NCI-H2227 treated with DMSO at 0.1 percent for 48 hours (cell line): Measurements from ENCODE around the gene CELF2.

Experiments used
- DNase-seq: peaks from one replicate; lab custom pipeline; 2025; lab: John Stamatoyannopoulos, UW

The CELF2 gene

DNA sequence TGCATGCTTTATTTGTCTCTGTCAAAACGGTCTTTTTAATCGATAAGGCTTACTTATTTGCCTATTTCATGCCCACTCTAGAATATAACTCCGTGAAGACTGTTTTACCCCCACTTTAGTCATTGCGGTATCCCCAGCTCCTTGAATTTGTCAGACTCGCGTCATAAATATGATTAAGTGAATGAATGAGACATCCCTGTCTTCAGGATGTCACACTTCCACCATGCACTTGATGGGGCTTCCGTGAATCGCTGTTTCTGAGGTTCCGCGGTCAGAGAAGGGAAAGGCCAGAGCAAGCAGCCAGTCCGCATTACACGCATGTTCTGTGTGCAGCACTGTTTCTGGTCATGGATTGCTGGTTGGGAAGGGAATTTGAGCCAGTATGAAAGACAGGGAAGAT is 138.8 kb downstream of the CELF2 start:
- DNase-seq, result no peak

DNA sequence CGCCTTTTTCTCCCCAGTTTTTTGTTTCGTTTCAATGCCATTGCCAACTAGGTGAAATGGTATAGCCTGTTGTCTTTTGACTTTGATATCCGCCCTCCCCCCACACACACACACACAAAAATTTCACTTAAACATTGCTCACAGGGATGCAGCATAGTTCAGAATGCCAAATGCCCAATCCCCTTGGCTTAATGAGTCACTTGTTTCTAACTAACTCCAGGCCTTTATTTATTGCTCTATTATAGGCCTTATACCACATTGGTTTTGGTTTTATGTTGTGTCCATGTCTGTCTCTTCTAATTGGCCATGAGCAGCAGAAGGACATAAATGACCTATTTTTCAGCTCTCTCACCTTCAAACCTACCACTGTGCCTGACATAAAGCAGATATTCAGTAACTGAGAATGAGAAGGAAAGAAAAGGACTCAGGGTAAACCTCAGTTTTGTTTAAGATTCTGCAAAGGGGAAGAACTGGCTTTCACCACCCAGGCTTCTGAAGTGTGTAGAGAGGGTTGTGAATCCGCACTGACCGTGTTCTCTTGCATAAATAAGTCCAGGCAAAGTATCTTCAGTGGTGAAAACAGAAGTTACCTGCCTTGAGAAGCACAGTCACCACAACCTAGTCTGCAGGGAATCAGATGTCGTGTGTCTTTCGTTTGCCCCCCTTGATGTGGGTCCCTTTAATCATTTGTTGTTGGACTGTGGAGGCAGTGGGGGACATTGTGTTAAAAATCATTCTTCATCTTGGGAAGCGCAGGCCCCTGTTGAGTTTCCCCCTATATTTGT is 139.8 kb downstream of the CELF2 start:
- no peak for DNase-seq

DNA sequence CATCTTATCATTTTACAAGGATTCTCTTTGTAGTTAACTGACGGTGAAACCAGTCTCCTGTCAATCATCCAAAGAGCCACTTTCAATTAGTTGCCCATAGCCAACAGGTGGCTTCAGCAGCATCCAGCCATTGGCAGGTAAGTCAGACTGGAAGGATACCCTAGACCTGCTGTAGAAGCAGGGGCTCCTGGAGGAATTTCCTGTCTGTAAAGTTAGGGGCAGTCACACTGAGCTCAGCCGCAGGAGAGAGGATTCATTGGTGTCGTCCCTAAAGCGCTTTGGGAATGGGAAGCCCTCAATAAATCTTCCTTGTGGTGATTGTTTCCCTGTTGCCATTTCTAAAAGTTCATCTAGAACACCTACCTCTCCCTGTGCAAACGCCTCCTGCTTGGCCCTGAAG is 140.4 kb downstream of the CELF2 start:
- DNase-seq, result no peak

DNA sequence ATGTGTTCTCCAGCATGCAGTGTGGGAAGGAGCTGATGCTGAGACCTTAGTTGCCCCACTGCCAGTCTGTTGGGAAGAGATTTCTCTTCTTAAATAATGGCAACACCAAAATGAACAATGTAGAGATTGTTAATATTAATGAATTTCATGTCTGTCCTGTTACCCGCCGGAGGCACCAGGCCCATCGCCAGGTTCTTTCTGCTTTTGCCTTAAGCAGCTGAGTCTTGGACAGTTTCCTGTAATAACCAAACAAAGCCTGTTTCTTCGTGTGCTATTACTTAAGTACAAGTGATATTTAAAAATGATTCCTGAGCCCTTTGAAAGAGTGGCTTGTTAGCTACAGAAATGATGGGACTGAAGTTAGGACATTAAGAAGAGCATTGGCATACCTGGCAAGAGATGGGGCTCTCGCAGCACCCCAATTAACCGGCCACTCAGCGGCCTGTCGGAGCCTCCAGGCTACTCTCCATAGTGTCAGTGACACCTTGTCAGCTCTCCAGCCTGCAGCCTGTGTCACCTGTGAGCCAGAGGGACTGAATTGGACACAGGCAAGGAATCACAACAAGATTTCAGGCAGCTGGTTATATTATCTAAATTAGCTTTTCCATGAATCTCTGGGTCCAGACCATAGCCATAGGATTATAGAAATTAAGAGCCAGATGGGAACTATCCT is 142.0 kb downstream of the CELF2 start:
- DNase-seq, result no peak

DNA sequence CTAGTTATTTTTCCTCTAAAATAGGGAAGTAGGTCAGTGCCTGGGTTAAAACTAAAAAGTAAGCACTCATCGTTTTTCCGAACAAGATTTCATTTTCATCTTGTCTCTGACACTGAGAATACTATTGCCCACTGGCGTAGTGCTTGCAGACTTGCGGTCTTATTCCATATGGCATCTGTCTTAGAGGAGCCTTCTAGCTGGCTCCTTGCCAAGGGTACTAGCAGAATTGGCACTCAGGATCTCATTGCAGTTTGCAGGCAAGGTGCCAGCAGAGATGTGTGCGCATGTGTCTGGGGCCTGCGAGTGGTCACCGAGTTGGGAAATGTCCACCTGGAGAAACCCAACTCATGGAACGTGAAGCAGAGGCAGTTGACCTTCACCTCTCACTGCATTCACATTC is 143.4 kb downstream of the CELF2 start:
- DNase-seq, result no peak

DNA sequence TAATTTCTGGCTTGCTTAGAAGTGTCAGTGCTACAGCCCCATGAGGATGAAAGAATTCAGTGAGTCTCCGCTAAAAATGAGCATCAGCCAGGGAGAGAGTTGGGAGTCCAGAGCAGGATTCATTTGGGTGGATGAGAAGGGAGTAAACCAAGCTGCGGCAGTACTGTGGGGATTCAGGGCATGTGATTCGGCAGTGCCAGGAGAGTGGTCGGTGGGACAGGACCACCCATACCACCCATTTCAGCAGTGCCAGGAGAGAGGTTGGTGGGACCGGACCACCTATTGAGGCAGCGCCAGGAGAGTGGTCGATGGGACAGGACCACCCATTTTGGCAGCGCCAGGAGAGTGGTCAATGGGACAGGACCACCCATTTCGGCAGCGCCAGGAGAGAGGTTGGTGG is 144.2 kb downstream of the CELF2 start:
- DNase-seq, result no peak

DNA sequence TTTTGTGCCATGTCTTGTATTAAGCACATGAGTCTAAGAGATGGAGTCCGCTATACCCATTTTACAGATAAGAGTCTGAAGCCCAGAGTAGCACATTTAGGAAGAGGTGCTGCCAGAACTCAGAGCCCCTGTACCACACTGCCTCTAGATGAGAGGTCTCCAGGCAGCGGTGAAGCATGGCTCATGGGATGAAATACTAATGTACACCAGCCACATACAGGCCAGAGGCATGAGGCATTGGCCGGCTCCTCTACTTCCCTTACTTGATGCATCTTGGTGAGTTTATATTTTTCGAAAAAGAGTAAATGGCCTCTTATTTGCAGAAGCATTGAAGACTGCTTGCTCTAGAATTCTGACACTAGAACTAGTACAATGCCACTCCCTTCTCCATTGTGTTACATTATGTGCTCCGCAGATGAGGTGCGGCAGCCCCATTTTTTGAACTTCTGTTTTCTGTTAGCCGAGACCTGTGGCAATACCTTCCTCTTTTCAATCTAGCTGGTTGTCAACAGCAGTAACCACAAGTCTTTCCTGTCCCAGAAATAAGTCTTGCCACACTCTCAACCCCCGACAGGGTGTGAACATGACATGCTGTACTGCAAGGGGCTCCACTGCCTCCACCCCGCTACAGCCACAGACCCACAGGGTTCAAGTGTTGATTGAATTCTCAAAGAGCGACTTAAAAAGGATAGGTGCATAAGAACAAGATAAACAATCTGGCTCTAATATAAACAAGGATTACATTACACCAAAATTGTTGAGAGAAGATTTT is 145.3 kb downstream of the CELF2 start:
- no peak for DNase-seq

DNA sequence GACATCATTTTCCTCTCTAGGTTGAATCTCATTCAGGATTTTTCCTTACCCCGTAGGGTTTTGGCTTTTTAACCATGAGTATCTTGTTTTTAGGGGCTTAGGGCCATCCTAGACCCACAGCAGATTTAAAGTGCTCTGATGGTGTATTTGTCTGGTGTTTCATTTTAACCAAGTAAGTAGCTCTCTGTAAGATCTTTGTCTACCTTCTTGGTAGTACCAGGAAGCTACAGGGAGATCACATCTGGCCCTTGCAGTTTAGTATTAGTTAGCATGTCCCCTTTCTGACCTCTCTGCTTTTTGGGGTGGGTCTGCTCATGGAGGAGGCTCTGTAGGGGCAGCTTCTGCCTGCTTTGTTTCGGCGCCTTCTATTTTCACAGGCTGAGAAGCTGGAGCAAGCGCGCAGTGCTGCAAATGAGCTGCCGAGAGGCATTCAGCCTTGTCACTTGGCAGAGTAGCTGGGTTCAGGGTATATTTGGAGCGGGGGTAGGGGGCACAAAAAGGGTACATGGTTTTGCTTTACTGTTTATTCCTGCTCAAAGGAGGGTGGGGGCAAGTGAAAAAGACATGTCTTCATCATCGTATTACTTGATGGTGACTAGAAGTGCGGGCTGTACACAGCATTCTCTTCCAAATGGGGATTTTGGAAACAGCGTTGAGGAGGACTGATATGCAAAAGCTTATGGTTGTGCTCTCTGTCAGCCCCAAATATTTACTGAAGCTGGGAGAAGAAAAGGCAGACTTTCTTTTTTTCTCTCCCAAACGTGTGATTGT is 146.3 kb downstream of the CELF2 start:
- DNase-seq, result no peak

DNA sequence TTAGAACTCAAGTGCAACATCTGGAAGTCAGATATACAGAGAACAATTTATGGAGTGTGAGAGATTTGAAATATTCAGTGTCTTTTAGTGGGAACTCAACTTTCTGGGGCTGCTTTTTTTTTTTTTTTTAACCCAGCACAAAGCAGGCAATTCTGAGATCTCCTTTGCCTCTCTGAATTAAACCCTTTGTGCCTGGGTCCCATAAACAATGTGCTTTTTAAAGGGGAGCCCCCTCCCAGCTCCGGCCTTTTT is 146.8 kb downstream of the CELF2 start:
- no peak for DNase-seq

DNA sequence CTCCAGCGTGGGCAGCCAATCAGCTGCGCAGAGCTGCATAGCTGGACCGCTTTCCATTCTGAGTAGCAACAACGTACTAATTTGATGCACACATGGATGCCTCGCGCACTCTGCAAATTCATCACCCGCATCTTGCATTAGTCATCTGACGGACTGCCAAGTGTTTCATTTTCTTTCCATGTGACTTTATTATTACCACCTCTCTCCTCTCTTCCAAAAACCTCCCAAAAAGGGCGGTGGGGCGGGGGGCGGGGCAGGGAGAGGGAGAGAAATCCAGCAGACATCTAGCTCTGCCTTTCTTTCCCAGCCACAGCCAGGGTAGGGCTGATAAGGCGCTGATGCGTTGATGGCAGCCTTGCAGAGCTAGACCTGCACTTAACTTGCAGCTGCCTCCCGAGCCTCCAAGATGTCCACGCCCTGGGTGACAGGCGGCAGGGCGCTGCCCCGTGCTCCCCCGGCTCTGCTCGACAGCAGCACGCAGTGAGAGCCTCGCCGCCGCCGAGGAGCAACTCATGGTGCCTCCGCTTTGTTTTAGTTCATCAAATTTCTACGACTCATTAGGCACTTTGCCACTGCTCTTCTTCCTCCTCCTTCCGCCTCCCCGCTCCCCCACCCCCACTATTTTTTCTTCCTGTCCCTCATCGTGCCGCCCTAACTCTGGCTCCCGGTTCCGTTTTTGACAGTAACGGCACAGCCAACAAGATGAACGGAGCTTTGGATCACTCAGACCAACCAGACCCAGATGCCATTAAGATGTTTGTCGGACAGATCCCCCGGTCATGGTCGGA is 147.3 kb downstream of the CELF2 start:
- DNase-seq, result peak; percentile 3

DNA sequence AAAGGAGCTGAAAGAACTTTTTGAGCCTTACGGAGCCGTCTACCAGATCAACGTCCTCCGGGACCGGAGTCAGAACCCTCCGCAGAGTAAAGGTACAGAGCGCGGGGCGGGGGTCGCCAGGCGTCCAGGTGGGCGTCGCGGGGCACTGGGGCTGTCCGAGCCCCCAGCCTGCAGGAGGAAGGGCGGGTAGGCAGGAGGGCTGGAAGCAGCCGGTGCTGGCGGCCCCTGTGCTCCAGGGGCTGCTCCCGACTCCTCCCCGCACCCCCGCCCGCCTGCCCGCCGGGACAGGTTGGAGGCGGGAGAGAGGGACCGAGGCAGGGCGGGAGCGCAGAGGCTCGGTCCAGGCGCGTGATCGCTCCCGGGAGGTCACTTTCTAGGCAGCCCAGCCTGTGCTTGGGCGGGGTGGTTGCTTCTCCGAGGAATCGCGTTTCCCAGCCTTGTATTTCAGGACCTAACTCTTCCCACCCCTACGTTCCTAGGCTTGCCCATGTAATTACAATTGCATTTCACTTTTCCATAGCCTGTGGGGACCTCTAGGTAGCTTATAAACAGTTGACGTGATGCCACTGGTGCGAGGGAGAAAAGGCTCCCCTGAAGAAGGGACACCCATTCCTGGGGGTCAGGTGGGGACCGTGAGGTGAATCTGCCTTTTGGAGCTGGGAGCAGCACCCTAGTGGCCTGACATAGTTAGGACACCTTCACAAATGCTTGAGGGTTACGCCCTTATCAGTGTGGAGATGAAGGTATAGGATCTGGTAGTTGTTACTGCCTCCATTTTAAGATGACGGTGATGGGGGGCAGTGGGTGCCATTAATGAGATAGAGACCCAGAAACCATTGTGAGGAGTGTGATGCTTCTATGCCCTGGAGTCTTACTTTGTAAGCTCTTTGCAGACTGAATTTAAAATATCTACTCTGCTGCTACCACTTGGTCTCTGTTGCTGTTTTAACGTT is 148.2 kb downstream of the CELF2 start:
- DNase-seq, result peak; percentile 14

DNA sequence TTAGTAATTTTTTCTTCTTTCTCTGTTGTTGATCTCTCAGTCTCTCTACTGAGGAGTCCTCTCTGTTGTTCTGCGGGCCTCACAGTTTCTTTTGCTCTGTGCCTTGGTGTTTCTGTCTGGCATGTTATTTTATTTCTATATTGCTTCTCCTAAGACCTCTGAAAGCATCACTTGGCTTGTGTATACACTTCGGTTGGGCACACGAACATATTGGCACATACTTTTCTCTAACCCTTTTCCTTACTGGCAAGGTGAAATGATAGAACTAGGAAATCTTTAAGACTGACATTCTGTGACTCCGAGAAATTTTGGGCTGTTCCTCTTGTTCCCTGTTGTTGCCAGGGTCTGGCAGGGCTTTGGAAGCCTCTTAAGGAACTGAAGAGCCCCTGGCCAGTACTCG is 148.9 kb downstream of the CELF2 start:
- DNase-seq, result no peak

DNA sequence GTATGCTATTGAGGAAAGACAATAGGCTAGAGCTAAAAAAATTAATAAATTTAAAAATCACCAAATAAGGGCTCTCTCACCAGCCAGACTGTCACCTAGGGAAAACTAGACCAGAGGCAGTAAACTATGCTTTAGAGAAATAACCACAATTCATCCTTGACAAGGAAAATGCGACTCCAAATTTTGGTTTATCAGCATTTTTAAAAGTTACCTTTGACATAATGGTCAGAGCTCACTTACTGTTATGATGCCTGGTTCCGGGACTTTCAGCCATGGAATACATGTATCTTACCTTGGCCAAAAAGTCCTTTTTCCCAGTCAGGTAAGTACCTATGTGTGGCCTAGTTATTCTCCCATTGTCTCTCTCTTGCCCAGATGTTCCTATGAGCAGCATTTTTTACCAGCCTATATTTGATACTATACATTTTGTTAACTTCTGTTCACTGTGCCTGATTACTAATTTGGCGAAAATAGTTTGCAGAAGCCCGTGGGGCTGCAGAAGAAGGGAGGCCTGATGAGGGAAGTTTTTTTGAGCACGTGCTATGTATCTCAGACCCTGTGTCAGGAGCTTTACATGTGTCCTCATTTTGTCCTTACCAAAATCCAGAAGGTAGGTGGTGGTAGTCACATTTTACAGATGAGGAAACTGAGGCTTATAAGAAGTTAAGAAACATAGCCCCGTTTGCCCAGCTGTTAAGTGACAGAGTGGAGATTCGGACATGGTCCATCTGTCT is 149.7 kb downstream of the CELF2 start:
- DNase-seq, result no peak

DNA sequence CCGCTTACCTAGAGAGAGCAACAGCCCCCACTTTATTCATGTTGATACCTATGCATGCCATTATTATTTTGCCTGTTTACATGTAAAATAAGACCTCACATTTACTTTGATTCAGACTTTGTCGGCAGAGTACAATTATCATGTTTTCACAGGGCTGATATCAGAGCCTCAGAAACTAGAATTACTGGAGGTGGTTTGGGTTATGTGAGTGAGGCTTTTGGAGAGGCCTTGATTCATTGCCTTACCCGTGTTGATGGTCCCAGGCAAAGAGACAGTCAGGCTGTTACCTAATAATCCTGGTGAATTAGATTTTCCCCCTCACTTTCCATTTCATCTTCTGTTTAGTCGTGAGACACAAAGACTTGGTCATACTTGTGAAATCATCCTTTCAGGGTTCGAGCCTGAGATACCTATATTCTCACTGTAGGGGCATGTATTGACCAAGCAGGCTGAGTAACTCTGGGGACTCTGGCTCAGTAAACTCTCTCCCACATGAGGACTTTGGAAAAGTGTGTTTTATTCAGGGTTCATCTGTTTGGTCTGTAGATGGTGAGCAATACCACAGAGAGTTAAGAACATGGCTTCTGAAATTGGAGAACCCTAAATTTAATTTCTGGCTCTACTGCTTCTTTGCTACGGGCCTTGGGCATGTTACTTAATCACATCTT is 150.9 kb downstream of the CELF2 start:
- no peak for DNase-seq

DNA sequence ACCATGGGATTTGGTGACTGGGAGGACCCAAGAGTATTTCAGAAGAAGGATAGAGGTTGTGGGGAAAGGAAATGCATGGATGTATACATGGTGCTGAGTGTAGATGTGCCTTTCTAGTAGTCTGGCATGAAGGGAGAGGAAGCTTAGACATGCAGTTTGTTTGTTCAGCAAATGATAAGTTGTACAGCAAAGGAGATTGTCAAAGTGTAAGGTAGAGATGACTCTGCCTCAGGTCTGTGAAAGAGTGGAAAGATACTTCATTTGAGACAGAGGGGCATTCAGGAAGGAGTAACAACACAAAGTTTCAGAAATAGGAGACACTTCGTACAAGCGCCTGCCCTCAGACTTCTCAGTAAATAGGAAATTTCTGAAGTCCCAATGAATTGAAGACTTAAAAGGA is 152.3 kb downstream of the CELF2 start:
- DNase-seq, result no peak

DNA sequence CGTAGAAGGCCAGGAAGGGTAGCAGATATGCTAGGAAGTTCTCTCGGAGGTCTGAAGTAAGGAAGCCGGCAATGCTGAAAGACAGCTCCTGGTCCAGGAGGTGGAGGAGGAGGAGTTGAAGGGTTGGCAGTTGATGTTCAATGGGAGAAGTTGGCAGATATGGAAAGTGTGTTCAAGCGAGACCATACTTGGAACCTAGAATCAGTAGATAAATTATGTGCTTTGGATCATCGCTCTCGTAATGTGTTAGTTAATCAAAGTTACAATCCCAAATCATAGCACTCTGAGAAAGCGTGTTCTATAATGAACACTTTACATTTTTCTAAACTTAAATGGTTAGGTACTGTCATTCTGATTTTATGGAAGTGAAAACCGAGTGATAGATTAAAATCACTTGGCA is 152.9 kb downstream of the CELF2 start:
- no peak for DNase-seq

DNA sequence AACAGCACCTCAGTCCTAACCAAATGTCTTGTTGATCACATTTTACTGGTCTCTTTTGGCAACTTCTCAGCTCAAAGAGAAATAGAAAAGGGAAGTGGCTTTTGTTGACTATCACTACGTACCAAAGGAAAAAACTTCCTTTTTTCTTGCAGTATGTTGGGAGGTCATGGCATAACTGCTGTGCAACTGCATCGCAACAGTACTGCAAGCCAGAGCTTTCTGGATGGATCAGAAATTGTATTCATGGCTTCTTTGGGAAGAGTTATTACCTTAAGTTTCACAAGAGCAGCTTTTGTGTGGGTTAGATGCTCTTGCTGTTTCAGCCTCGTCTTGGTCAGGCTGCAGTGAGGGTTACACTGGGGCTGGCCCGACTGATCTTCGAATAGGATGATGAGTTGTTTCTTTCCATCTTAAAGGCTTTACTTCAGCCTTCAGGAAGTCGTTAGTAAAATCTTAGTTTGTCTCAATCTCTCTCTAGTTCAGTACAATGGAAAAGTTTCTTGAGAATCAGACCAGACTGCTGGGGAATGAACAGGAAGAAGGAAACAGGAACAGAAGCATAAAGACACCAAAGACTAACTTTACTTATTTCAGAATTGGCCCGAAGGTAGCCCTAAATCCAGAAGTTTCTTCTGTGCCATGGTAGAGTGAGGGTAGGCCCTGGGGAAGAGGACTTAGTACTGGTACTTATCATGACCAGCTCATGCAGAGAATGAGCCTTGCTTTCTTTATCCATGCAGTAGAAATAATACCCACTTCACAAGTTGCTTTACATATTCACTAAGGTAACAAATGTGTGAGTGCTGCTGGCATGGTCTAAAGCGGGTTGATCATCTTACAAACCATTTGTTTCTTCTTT is 153.6 kb downstream of the CELF2 start:
- no peak for DNase-seq

DNA sequence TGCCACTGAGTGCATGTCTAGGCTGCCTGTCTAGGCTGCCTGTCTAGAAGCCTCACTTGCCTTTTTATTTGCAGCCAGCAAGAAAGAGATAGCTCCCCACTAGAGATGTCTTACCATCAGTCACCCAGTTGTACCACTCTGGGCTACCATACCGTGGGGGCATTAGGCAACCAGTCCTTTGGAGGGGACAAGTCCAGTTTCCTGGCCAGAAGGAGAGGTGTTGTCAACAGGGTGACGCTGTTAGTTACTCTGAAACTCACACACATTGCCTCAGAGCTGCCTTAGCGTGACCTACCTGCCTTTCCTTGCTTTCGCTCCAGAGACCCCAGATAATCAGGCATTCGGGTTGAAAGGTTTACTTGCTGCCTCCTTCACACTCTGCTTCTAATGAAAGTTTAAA is 155.4 kb downstream of the CELF2 start:
- no peak for DNase-seq
